IMR-90 (cell line): ENCODE data around the gene EVA1C. TPM values are rescaled to one million over a fixed set of nuclear protein-coding genes. Genes with fewer than 3 reads are reported as not detected.

Experiments used
- ATAC-seq: fragments of 200-7000 bp; cut with Tn5 transposase; 2 replicates; pipeline ENCODE4 v1.9.1; 2020; ENCODE audit warnings: low read depth, mild to moderate bottlenecking, moderate library complexity
- BruUV-seq: library from RNA; stranded (reverse); fragments of 400-500 nt; replicated peaks from 2 replicates; lab custom pipeline; 2021; lab: Mats Ljungman, UMichigan
- CTCF ChIA-PET: fragments of 300-600 bp; formaldehyde crosslinking; extraction: SDS; loops from one replicate; lab custom pipeline; 2021; ENCODE audit warnings: antibody characterized with exemption; lab: Yijun Ruan, JAX
- POLR2A ChIA-PET: fragments of 300-600 bp; sonication (Branson Sonifier 250); formaldehyde crosslinking; loops from one replicate; lab custom pipeline; 2022; ENCODE audit warnings: antibody characterized with exemption; ENCODE audit not compliant: unreplicated experiment; lab: Charles Lee
- DNase-seq: peaks from one replicate; pipeline ENCODE4 v3.0.0; 2013
- H2AFZ ChIP-seq: replicated peaks from 2 replicates; pipeline ENCODE3; 2013; ENCODE audit warnings: low read length, mild to moderate bottlenecking; ENCODE audit not compliant: poor library complexity
- H2AK5ac ChIP-seq: 2 replicates; pipeline ENCODE4 v1.6.1; 2013; ENCODE audit warnings: low read depth, low read length, inconsistent platforms
- H2AK9ac ChIP-seq: replicated peaks from 2 replicates; pipeline ENCODE3; 2013; ENCODE audit warnings: mild to moderate bottlenecking, low read depth, low read length, moderate library complexity; ENCODE audit not compliant: poor library complexity
- H2BK120ac ChIP-seq: 2 replicates; pipeline ENCODE4 v1.6.1; 2013; ENCODE audit warnings: low read depth, low read length, inconsistent platforms
- H2BK15ac ChIP-seq: 3 replicates; pipeline ENCODE4 v1.6.1; 2013; ENCODE audit warnings: low read depth, low read length, inconsistent platforms
- H2BK20ac ChIP-seq: 2 replicates; pipeline ENCODE4 v1.6.1; 2013; ENCODE audit warnings: low read depth, mild to moderate bottlenecking, inconsistent platforms, low read length, moderate library complexity
- H2BK5ac ChIP-seq: 2 replicates; pipeline ENCODE4 v1.6.1; 2013; ENCODE audit warnings: mild to moderate bottlenecking, low read depth, low read length, inconsistent platforms; ENCODE audit not compliant: poor library complexity, severe bottlenecking
- H3K14ac ChIP-seq: replicated peaks from 2 replicates; pipeline ENCODE4 v1.6.1; 2013; ENCODE audit warnings: low read depth, low read length, inconsistent platforms
- H3K18ac ChIP-seq: 2 replicates; pipeline ENCODE4 v1.6.1; 2013; ENCODE audit warnings: low read depth, low read length, control low read depth
- H3K23ac ChIP-seq: 2 replicates; pipeline ENCODE4 v1.6.1; 2013; ENCODE audit warnings: low read depth, low read length, inconsistent platforms
- H3K27ac ChIP-seq: 2 replicates; pipeline ENCODE4 v1.5.1; 2013; ENCODE audit warnings: mild to moderate bottlenecking, control low read depth, low read length; ENCODE audit not compliant: insufficient read depth
- H3K27me3 ChIP-seq: 2 replicates; pipeline ENCODE4 v1.6.1; 2013; ENCODE audit warnings: low read length; ENCODE audit not compliant: control insufficient read depth, insufficient read depth
- H3K36me3 ChIP-seq: 2 replicates; pipeline ENCODE4 v1.6.1; 2013; ENCODE audit warnings: low read length, mixed read lengths; ENCODE audit not compliant: control insufficient read depth, insufficient read depth
- H3K4ac ChIP-seq: 2 replicates; pipeline ENCODE4 v1.6.1; 2013; ENCODE audit warnings: low read depth, low read length, inconsistent platforms
- H3K4me1 ChIP-seq: 2 replicates; pipeline ENCODE4 v1.6.1; 2013; ENCODE audit warnings: low read length, mixed read lengths; ENCODE audit not compliant: control insufficient read depth, insufficient read depth
- H3K4me2 ChIP-seq: 2 replicates; pipeline ENCODE4 v1.6.1; 2013; ENCODE audit warnings: low read depth, mild to moderate bottlenecking, control low read depth, low read length, moderate library complexity
- H3K4me3 ChIP-seq: 2 replicates; pipeline ENCODE4 v1.5.1; 2013; ENCODE audit warnings: low read depth, mild to moderate bottlenecking, control low read depth, low read length, moderate library complexity; ENCODE audit not compliant: insufficient read depth
- H3K56ac ChIP-seq: 2 replicates; pipeline ENCODE4 v1.6.1; 2013; ENCODE audit warnings: low read length, inconsistent platforms; ENCODE audit not compliant: insufficient read depth; ENCODE audit errors: extremely low read depth
- H3K79me1 ChIP-seq, 2 experiments: 2 replicates each; pipeline ENCODE4 v1.6.1; 2013; ENCODE audit warnings: low read length in 2 of 2, inconsistent platforms in 1 of 2, low read depth in 1 of 2
- H3K9ac ChIP-seq: 2 replicates; pipeline ENCODE4 v1.6.1; 2013; ENCODE audit warnings: low read depth, low read length, control low read depth
- H3K9me1 ChIP-seq: 2 replicates; pipeline ENCODE4 v1.6.1; 2013; ENCODE audit warnings: low read length, inconsistent platforms; ENCODE audit not compliant: insufficient read depth
- H3K9me3 ChIP-seq: 2 replicates; pipeline ENCODE4 v1.6.1; 2013; ENCODE audit warnings: low read length; ENCODE audit not compliant: control insufficient read depth, insufficient read depth
- H4K20me1 ChIP-seq: 2 replicates; pipeline ENCODE4 v1.6.1; 2013; ENCODE audit warnings: low read length, inconsistent platforms; ENCODE audit not compliant: insufficient read depth
- H4K5ac ChIP-seq: 2 replicates; pipeline ENCODE4 v1.6.1; 2013; ENCODE audit warnings: mild to moderate bottlenecking, low read depth, low read length, control low read depth
- H4K8ac ChIP-seq, 2 experiments: 2 replicates each; pipeline ENCODE4 v1.6.1; 2013; ENCODE audit warnings: low read depth in 2 of 2, low read length in 2 of 2, control low read depth in 1 of 2, inconsistent platforms in 1 of 2
- H4K91ac ChIP-seq: 2 replicates; pipeline ENCODE4 v1.6.1; 2013; ENCODE audit warnings: low read depth, low read length, inconsistent platforms; ENCODE audit not compliant: insufficient read depth
- BHLHE40 ChIP-seq: fragments of 150-350 bp; IDR thresholded peaks from 2 replicates; pipeline ENCODE4 v1.6.1; 2016; ENCODE audit warnings: mild to moderate bottlenecking, low read depth, low read length
- CEBPB ChIP-seq: IDR thresholded peaks from 2 replicates; pipeline ENCODE4 v1.6.1; 2012; ENCODE audit warnings: low read depth, low read length, improper control_type of control experiment
- CHD1 ChIP-seq: IDR thresholded peaks from 2 replicates; pipeline ENCODE4 v1.6.1; 2012; ENCODE audit warnings: low read depth, low read length, improper control_type of control experiment
- ELK1 ChIP-seq: fragments of 150-350 bp; IDR thresholded peaks from 2 replicates; pipeline ENCODE4 v1.6.1; 2016; ENCODE audit warnings: low read depth, mild to moderate bottlenecking, low read length, moderate library complexity, borderline replicate concordance
- FOS ChIP-seq: fragments of 150-350 bp; IDR thresholded peaks from 2 replicates; pipeline ENCODE4 v1.6.1; 2016; ENCODE audit warnings: low read depth, low read length
- MAFK ChIP-seq: IDR thresholded peaks from 2 replicates; pipeline ENCODE4 v1.6.1; 2012; ENCODE audit warnings: low read depth, low read length, improper control_type of control experiment
- MAZ ChIP-seq: IDR thresholded peaks from 2 replicates; pipeline ENCODE4 v1.6.1; 2012; ENCODE audit warnings: low read depth, mild to moderate bottlenecking, low read length, improper control_type of control experiment, moderate library complexity, borderline replicate concordance
- MXI1 ChIP-seq: IDR thresholded peaks from 2 replicates; pipeline ENCODE4 v1.6.1; 2012; ENCODE audit warnings: low read depth, mild to moderate bottlenecking, low read length, moderate library complexity, borderline replicate concordance
- NFE2L2 ChIP-seq: fragments of 150-350 bp; IDR thresholded peaks from 2 replicates; pipeline ENCODE4 v1.6.1; 2016; ENCODE audit warnings: low read depth, mild to moderate bottlenecking, low read length
- POLR2A ChIP-seq: IDR thresholded peaks from 2 replicates; pipeline ENCODE4 v1.6.1; 2012; ENCODE audit warnings: mild to moderate bottlenecking, low read depth, low read length
- RAD21 ChIP-seq: IDR thresholded peaks from 2 replicates; pipeline ENCODE4 v1.6.1; 2012; ENCODE audit warnings: low read length, improper control_type of control experiment
- RCOR1 ChIP-seq: IDR thresholded peaks from 2 replicates; pipeline ENCODE4 v1.6.1; 2012; ENCODE audit warnings: mild to moderate bottlenecking, low read length, improper control_type of control experiment; ENCODE audit not compliant: insufficient replicate concordance
- RFX5 ChIP-seq: IDR thresholded peaks from 2 replicates; pipeline ENCODE4 v1.8.0; 2012; ENCODE audit warnings: low read depth, mild to moderate bottlenecking, low read length, moderate library complexity
- SMC3 ChIP-seq: fragments of 150-350 bp; IDR thresholded peaks from 2 replicates; pipeline ENCODE4 v1.6.1; 2016; ENCODE audit warnings: low read depth, mild to moderate bottlenecking, antibody characterized with exemption, low read length, moderate library complexity
- USF2 ChIP-seq: fragments of 150-350 bp; IDR thresholded peaks from 2 replicates; pipeline ENCODE4 v1.6.1; 2017; ENCODE audit warnings: mild to moderate bottlenecking, antibody characterized with exemption, low read length, low read depth
- WGBS, 2 experiments: methylation state at CpG; one replicate each; pipeline versions ENCODE4 v1.1.5 to v1.1.7; 2013; ENCODE audit warnings: missing lambda C conversion rate in 2 of 2; ENCODE audit not compliant: insufficient read length in 1 of 2; ENCODE audit errors: extremely low coverage in 2 of 2; 5-methylcytosine and 5-hydroxymethylcytosine counted together
- dilution Hi-C: fragments of 300-500 bp; cut with HindIII; formaldehyde crosslinking; loops from one replicate; pipeline ENCODE4 v1.14.3; 2018; ENCODE audit warnings: low sequenced_read_pairs; ENCODE audit not compliant: unreplicated experiment
- in situ Hi-C: fragments of 300-500 bp; cut with MboI; formaldehyde crosslinking; loops from 3 replicates; pipeline ENCODE4 v1.14.3; 2019; ENCODE audit warnings: low sequenced_read_pairs, inconsistent platforms, mixed read lengths
- intact Hi-C: fragments of 100-400 bp; cut with micrococcal nuclease; formaldehyde crosslinking; loops from 2 replicates; pipeline ENCODE4 v1.10.0; 2022
- polyA plus RNA-seq, 3 experiments: library from polyadenylated mRNA; depleted of rRNA; stranded (reverse); fragments of >200 nt; gene quantifications; 2 replicates each; pipeline ENCODE4 v1.2.3, GENCODE V29; 2012; ENCODE audit warnings: low replicate concordance in 1 of 3
- total RNA-seq: library from RNA; depleted of rRNA; stranded (reverse); fragments of >200 nt; gene quantifications from 2 replicates; pipeline ENCODE4 v1.2.3, GENCODE V29; 2012
- TF ChIP-seq, protein P1 (sequence below): conservative IDR thresholded peaks from 2 replicates; pipeline ENCODE4 v1.5.1; 2012; ENCODE audit warnings: mild to moderate bottlenecking, low read depth, low read length, improper control_type of control experiment

EVA1C gene
- total and polyA plus RNA-seq, 2 of the 4 experiments (the other 2 are of a cell fraction), result 0.72 to 1.1 TPM

DNA sequence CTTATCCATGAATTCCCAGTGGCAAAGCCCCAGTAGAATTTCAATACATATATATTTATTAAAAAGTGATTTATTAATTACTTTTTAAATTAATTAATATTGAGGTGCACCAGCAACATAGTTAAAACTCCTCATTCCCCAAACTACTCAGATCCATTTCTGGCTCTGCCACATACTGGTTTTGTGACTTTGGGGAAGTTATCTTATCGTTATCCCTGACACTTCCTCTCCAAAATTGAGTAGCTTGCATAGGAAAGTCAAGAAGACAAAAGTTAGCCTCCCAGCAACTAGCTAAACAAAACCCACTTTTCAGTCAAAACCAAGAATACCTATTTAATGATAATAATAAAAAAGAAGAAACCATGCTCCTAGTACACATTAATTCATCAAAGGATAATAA, 136.9 kb downstream of the EVA1C start:
- Histone ChIP-seq H3K27me3 (no peaks in the 10 kb centered on the region; the same call in 1 of the 2 replicates), H2AFZ (no peak overlapping the region), H3K4me1 (no peaks in the 10 kb centered on the region; the same call in 1 of the 2 replicates), H3K79me1 (no peaks in the 10 kb centered on the region), H3K4me3 (no peak overlapping the region), H2BK5ac (no peak overlapping the region), H3K56ac (no peak overlapping the region), H4K8ac (no peak overlapping the region), H2BK120ac (no peak overlapping the region), H3K14ac (no peak overlapping the region), H3K36me3 (no peaks in the 10 kb centered on the region), H4K5ac (no peak overlapping the region), H4K91ac (no peak overlapping the region), H3K23ac (no peak overlapping the region), H3K27ac (no peak overlapping the region), H2AK5ac (no peak overlapping the region), H2AK9ac (no peak overlapping the region), H3K18ac (no peak overlapping the region), H2BK15ac (no peak overlapping the region), H2BK20ac (no peak overlapping the region), H3K9me1 (no peaks in the 10 kb centered on the region), H4K20me1 (no peaks in the 10 kb centered on the region), H3K9me3 (no peaks in the 10 kb centered on the region), H3K4me2 (no peak overlapping the region), H3K4ac (no peak overlapping the region), H3K9ac (no peak overlapping the region)
- intact Hi-C loops (no loop called here), dilution Hi-C loops (no loop called here), in situ Hi-C loops (no loop called here)
- DNase-seq (no peak), ATAC-seq (no peak)
- BruUV-seq, result no TSS peak
- no CpG with 5 or more reads among the region's 1 CpG for WGBS, 2 experiments
- ChIA-PET POLR2A (no interaction called here), CTCF (no interaction called here)
- TF ChIP-seq RCOR1 (no peak), ELK1 (no peak), CEBPB (no peak), MAFK (no peak), FOS (no peak), BHLHE40 (no peak), MXI1 (no peak), USF2 (no peak), POLR2A (no peak), CHD1 (no peak), NFE2L2 (no peak), RAD21 (no peak), SMC3 (no peak), RFX5 (no peak), MAZ (no peak)
- TF ChIP-seq, protein P1, sequence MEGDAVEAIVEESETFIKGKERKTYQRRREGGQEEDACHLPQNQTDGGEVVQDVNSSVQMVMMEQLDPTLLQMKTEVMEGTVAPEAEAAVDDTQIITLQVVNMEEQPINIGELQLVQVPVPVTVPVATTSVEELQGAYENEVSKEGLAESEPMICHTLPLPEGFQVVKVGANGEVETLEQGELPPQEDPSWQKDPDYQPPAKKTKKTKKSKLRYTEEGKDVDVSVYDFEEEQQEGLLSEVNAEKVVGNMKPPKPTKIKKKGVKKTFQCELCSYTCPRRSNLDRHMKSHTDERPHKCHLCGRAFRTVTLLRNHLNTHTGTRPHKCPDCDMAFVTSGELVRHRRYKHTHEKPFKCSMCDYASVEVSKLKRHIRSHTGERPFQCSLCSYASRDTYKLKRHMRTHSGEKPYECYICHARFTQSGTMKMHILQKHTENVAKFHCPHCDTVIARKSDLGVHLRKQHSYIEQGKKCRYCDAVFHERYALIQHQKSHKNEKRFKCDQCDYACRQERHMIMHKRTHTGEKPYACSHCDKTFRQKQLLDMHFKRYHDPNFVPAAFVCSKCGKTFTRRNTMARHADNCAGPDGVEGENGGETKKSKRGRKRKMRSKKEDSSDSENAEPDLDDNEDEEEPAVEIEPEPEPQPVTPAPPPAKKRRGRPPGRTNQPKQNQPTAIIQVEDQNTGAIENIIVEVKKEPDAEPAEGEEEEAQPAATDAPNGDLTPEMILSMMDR, result no peak
